Astrocyte of the cerebellum (primary cell): Measurements from ENCODE around the gene CNOT1.

ENCODE experiments used
- DNase-seq: peaks from one replicate; pipeline ENCODE4 v3.0.0-alpha.2; 2011; ENCODE audit warnings: low read depth
- H3K4me3 ChIP-seq: 2 replicates; pipeline ENCODE4 v1.5.1; 2011; ENCODE audit warnings: mild to moderate bottlenecking, low read depth, low read length, moderate library complexity
- in situ Hi-C: cut with HindIII; loops from 2 replicates; pipeline ENCODE4 v1.10.0; 2017; ENCODE audit warnings: low sequenced_read_pairs
- TF ChIP-seq, protein P1 (sequence below): IDR thresholded peaks from 2 replicates; pipeline ENCODE4 v1.5.1; 2012; ENCODE audit warnings: low read length, low read depth, moderate library complexity, mild to moderate bottlenecking; ENCODE audit errors: missing control alignments

Gene CNOT1

DNA sequence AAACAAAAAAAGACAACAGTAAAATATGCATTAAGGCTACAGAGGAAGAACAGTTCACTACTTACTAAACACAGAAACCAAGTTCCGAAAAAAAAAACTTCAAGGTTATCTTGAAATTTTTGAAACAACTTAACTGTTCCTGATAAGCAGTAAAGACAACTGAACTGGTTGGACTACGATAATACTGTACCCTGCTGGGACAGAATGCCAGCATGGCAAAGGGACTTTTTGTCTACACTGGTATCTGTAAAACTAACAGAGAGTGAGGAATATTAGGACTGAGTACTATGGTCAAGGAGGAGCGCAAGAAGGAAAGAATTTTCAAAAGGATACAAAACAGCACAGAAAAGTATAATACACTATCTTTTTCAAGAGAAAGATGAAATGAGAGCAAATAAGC is 94.5 kb downstream of the CNOT1 start:
- TF ChIP-seq, protein P1, sequence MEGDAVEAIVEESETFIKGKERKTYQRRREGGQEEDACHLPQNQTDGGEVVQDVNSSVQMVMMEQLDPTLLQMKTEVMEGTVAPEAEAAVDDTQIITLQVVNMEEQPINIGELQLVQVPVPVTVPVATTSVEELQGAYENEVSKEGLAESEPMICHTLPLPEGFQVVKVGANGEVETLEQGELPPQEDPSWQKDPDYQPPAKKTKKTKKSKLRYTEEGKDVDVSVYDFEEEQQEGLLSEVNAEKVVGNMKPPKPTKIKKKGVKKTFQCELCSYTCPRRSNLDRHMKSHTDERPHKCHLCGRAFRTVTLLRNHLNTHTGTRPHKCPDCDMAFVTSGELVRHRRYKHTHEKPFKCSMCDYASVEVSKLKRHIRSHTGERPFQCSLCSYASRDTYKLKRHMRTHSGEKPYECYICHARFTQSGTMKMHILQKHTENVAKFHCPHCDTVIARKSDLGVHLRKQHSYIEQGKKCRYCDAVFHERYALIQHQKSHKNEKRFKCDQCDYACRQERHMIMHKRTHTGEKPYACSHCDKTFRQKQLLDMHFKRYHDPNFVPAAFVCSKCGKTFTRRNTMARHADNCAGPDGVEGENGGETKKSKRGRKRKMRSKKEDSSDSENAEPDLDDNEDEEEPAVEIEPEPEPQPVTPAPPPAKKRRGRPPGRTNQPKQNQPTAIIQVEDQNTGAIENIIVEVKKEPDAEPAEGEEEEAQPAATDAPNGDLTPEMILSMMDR = no peak
- in situ Hi-C loops = loop anchor here (5.0 kb wide), 1 partner anchor 52 kb away; no protein-coding TSS in a partner anchor
- no peak for DNase-seq
- no peak overlapping the region for H3K4me3 ChIP-seq

DNA sequence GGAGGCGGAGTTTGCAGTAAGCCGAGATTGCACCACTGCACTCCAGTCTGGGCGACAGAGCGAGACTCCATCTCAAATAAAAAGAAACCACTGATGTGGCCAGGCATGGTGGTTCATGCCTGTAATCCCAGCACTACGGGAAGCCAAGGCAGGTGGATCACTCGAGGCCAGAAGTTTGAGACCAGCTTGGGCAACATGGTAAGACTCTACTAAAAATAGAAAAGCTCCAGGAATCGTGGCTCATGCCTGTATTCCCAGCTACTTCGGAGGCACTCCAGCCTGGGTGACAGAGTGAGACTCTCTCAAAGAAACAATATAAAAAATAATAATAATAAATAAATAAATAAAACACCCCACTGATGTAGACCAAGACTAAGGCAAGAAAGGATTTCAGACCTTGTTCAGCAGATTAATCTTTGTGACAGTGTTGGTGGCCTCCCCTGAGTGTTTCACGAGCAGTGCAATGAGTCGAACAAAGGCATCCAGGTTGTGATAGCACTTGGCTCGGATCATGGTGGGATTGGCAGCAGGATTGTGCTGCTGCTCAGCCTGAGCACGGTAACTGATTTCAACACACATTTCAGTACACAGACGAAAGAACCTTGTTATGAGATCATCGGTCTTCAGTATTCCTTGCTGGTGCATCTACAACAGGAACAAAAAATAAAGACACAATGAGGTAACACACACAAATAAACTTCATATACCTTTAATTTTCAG is 95.7 kb downstream of the CNOT1 start:
- in situ Hi-C loops = no loop called here
- no peak for DNase-seq
- H3K4me3 ChIP-seq = no peak overlapping the region
- TF ChIP-seq, protein P1 = no peak

DNA sequence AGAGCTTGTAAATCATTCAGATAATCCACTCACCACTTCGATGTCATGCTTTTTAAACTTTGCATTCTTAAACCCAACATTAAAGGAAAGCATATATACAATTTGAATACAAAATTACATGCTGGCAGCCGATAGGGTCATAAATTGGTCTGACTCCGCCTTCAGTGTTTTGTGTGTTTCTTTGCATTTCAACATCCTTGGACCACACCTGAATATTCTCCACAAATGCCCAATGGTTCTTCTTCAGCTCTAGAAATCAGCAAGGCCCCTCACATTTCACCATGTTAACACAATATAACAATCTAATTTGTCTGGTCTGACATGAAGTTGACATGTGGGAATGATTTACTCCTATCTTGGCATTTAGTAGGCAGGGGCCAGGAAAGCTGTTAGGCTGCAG is 97.2 kb downstream of the CNOT1 start:
- TF ChIP-seq, protein P1 = no peak
- H3K4me3 ChIP-seq = no peak overlapping the region
- in situ Hi-C loops = no loop called here
- no peak for DNase-seq

DNA sequence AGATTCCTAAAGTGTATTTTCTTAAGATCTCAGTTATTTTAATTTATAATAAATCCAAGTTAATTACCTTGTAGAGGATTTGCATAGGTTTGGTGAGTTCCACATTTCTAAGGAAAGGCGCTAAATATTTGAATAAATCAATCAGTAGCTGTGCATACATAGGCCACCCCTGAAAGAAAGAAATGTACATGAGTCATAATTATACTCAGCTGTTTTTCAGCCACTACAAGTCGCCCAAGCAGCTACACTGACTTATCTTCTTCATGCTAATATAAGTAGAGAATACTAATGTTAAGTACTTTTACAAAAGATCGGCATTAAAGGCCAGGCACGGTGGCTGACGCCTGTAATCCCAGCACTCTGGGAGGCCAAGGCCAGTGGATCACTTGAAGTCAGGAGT is 99.4 kb downstream of the CNOT1 start:
- in situ Hi-C loops = no loop called here
- no peak overlapping the region for H3K4me3 ChIP-seq
- DNase-seq = no peak
- TF ChIP-seq, protein P1 = no peak

DNA sequence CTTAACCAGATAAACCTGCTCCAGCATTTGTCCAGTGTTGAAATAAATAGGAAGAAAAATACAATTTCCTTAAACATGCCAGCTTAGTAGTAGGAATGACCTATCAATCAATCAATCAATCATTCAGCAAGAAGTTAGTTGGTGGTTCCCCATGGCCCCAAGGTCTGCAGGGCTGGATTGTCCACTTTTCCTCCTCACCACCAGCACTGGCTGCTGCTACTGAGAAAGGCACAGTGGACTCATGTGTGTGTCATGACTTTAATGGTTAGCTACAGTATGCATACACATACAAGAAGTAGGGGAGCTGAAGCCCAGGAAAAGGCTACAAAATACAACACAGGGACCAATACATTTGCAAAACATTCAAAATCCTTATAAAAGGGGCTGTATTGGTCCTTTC is 109.9 kb downstream of the CNOT1 start:
- no peak overlapping the region for H3K4me3 ChIP-seq
- TF ChIP-seq, protein P1 = no peak
- no peak for DNase-seq
- in situ Hi-C loops = no loop called here

DNA sequence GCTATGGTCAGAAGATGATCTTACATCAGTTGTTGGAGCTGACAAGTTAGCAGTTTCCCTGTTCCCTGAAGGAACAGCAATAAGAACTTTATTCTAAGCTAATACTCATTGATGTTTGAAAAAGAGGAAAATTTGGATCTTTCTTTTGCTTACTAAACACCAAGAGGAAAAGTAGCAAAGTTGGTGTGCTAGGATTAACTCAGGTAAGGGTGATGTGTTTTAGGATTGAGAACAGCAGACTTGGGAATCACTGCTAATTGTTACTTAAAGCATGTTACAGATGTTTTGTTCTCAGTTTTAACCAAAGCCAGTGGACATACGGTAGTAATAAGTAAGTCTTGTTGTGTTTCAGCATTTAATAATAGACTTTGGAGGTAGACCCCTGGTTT is 110.7 kb downstream of the CNOT1 start:
- no peak for DNase-seq
- in situ Hi-C loops = no loop called here
- H3K4me3 ChIP-seq = no peak overlapping the region
- TF ChIP-seq, protein P1 = no peak
